Neural progenitor cell (in vitro differentiated cells): ENCODE measurements around the gene FAM204A. TPM values are rescaled to one million over a fixed set of nuclear protein-coding genes. Genes with fewer than 3 reads are reported as not detected.

Experiments
- DNase-seq: peaks from one replicate; pipeline ENCODE4 v3.0.0-alpha.2; 2016; ENCODE audit warnings: low spot score
- H2AFZ ChIP-seq: fragments of 200-600 bp; sonication (generic); replicated peaks from 2 replicates; pipeline ENCODE4 v1.6.1; 2016; ENCODE audit warnings: antibody characterized with exemption
- H3F3A ChIP-seq: fragments of 200-600 bp; sonication (generic); 2 replicates; pipeline ENCODE4 v1.6.1; 2016; ENCODE audit warnings: antibody characterized with exemption, low read depth
- H3K27ac ChIP-seq: fragments of 200-600 bp; sonication (generic); 2 replicates; pipeline ENCODE4 v1.5.1; 2016; ENCODE audit warnings: mild to moderate bottlenecking
- H3K27me3 ChIP-seq: fragments of 200-600 bp; sonication (generic); 2 replicates; pipeline ENCODE4 v1.6.1; 2016; ENCODE audit warnings: mild to moderate bottlenecking, moderate library complexity
- H3K36me3 ChIP-seq: fragments of 200-600 bp; sonication (generic); 2 replicates; pipeline ENCODE4 v1.5.1; 2016
- H3K4me1 ChIP-seq: fragments of 200-600 bp; sonication (generic); 2 replicates; pipeline ENCODE4 v1.6.1; 2016; ENCODE audit warnings: mixed run types
- H3K4me2 ChIP-seq: fragments of 200-600 bp; sonication (generic); 2 replicates; pipeline ENCODE4 v1.6.1; 2016
- H3K4me3 ChIP-seq: fragments of 200-600 bp; sonication (generic); 2 replicates; pipeline ENCODE4 v1.5.1; 2016
- H3K79me2 ChIP-seq: fragments of 200-600 bp; sonication (generic); 2 replicates; pipeline ENCODE4 v1.6.1; 2016; ENCODE audit warnings: low read depth
- H3K9ac ChIP-seq: fragments of 200-600 bp; sonication (generic); 2 replicates; pipeline ENCODE4 v1.6.1; 2016
- H3K9me3 ChIP-seq: fragments of 200-600 bp; sonication (generic); 2 replicates; pipeline ENCODE4 v1.5.1; 2016; ENCODE audit warnings: low read depth
- H4K20me1 ChIP-seq: fragments of 200-600 bp; sonication (generic); 2 replicates; pipeline ENCODE4 v1.6.1; 2016; ENCODE audit warnings: low read depth
- H3K27ac Mint-ChIP-seq: 3 replicates; pipeline ENCODE4 v1.8.0; 2021; ENCODE audit warnings: mixed read lengths
- H3K27me3 Mint-ChIP-seq: 2 replicates; pipeline ENCODE4 v1.8.0; 2022; ENCODE audit warnings: low read depth, mild to moderate bottlenecking, inconsistent platforms, moderate library complexity, mixed read lengths; ENCODE audit not compliant: insufficient read depth
- H3K36me3 Mint-ChIP-seq: 3 replicates; pipeline ENCODE4 v1.8.0; 2021; ENCODE audit warnings: mixed read lengths
- H3K4me1 Mint-ChIP-seq: 3 replicates; pipeline ENCODE4 v1.8.0; 2021; ENCODE audit warnings: mixed read lengths
- H3K4me3 Mint-ChIP-seq: 3 replicates; pipeline ENCODE4 v1.8.0; 2021; ENCODE audit warnings: mild to moderate bottlenecking, moderate library complexity, mixed read lengths
- H3K9me3 Mint-ChIP-seq: 3 replicates; pipeline ENCODE4 v1.8.0; 2020; ENCODE audit warnings: mixed read lengths
- CTCF ChIP-seq: fragments of 200-600 bp; sonication (generic); IDR thresholded peaks from 2 replicates; pipeline ENCODE4 v1.5.1; 2017; ENCODE audit warnings: antibody characterized with exemption, mild to moderate bottlenecking
- EZH2 ChIP-seq: fragments of 200-600 bp; sonication (generic); IDR thresholded peaks from 2 replicates; pipeline ENCODE4 v1.6.1; 2017; ENCODE audit warnings: antibody characterized with exemption, mild to moderate bottlenecking, moderate library complexity
- EZH2phosphoT487 ChIP-seq: fragments of 200-600 bp; sonication (generic); IDR thresholded peaks from 2 replicates; pipeline ENCODE4 v1.6.1; 2017; ENCODE audit warnings: antibody characterized with exemption
- total RNA-seq: library from RNA; depleted of rRNA; stranded (reverse); fragments of >200 nt; gene quantifications from 2 replicates; pipeline ENCODE4 v1.2.3, GENCODE V29; 2015; ENCODE audit warnings: low replicate concordance

FAM204A gene
- total RNA-seq, 1 donor from 2014 or later: 77.7 TPM

GRCh38 chr10:118369641-118370205 is 27.6 kb upstream of the FAM204A start:
- no peaks in the 10 kb centered on the region for H3K36me3 Mint-ChIP-seq
- no peak overlapping the region for H3K4me3 Mint-ChIP-seq
- Histone ChIP-seq H3K27me3 (no peaks in the 10 kb centered on the region), H3K4me2 (no peak overlapping the region), H3K79me2 (no peaks in the 10 kb centered on the region), H3K36me3 (peaks cover 6% of the 10 kb centered on the region), H3K9me3 (no peaks in the 10 kb centered on the region), H3K4me3 (no peak overlapping the region), H3K9ac (no peak overlapping the region), H3K4me1 (no peaks in the 10 kb centered on the region), H4K20me1 (no peaks in the 10 kb centered on the region), H3K27ac (no peak overlapping the region), H2AFZ (peak overlapping the region; percentile 17), H3F3A (no peaks in the 10 kb centered on the region)
- no peak overlapping the region for H3K27ac Mint-ChIP-seq
- TF ChIP-seq EZH2: no peak
- TF ChIP-seq EZH2phosphoT487: no peak
- TF ChIP-seq CTCF: no peak
- no peaks in the 10 kb centered on the region for H3K4me1 Mint-ChIP-seq
- no peak for DNase-seq
- H3K27me3 Mint-ChIP-seq: peaks cover 4% of the 10 kb centered on the region
- peaks cover 16% of the 10 kb centered on the region for H3K9me3 Mint-ChIP-seq

- Histone ChIP-seq H3K79me2 (no peaks in the 10 kb centered on the region), H3K36me3 (peaks cover 6% of the 10 kb centered on the region), H3K27me3 (no peaks in the 10 kb centered on the region), H4K20me1 (no peaks in the 10 kb centered on the region), H3F3A (no peaks in the 10 kb centered on the region), H2AFZ (no peak overlapping the region), H3K4me2 (no peak overlapping the region), H3K27ac (no peak overlapping the region), H3K9ac (no peak overlapping the region), H3K9me3 (no peaks in the 10 kb centered on the region), H3K4me1 (no peaks in the 10 kb centered on the region), H3K4me3 (no peak overlapping the region)
- Mint-ChIP-seq H3K27me3 (peaks cover 2% of the 10 kb centered on the region), H3K36me3 (no peaks in the 10 kb centered on the region), H3K4me1 (no peaks in the 10 kb centered on the region), H3K27ac (no peak overlapping the region), H3K4me3 (no peak overlapping the region), H3K9me3 (peaks cover 16% of the 10 kb centered on the region)
- DNase-seq: no peak
- TF ChIP-seq EZH2 (no peak), CTCF (no peak), EZH2phosphoT487 (no peak)
These were observed 23.6 kb upstream of the FAM204A start for GRCh38 chr10:118365702-118366101.

GRCh38 chr10:118362103-118362502 is 20.0 kb upstream of the FAM204A start:
- no peak overlapping the region for H3K9ac ChIP-seq
- no peaks in the 10 kb centered on the region for H3K27me3 ChIP-seq
- H2AFZ ChIP-seq: no peak overlapping the region
- peaks cover 6% of the 10 kb centered on the region for H3K36me3 ChIP-seq
- no peak overlapping the region for H3K4me3 Mint-ChIP-seq
- no peaks in the 10 kb centered on the region for H3K4me1 ChIP-seq
- no peaks in the 10 kb centered on the region for H3K4me1 Mint-ChIP-seq
- peaks cover 16% of the 10 kb centered on the region for H3K9me3 Mint-ChIP-seq
- H3K36me3 Mint-ChIP-seq: no peaks in the 10 kb centered on the region
- no peak overlapping the region for H3K27ac ChIP-seq
- H3K27me3 Mint-ChIP-seq: no peaks in the 10 kb centered on the region
- no peak for TF ChIP-seq EZH2
- TF ChIP-seq CTCF: no peak
- TF ChIP-seq EZH2phosphoT487: no peak
- H3K4me2 ChIP-seq: no peak overlapping the region
- no peaks in the 10 kb centered on the region for H3F3A ChIP-seq
- no peaks in the 10 kb centered on the region for H4K20me1 ChIP-seq
- no peak overlapping the region for H3K27ac Mint-ChIP-seq
- no peak overlapping the region for H3K4me3 ChIP-seq
- DNase-seq: no peak
- no peaks in the 10 kb centered on the region for H3K9me3 ChIP-seq
- no peaks in the 10 kb centered on the region for H3K79me2 ChIP-seq
